ENCODE results near the gene CEBPB.

CEBPB gene

DNA sequence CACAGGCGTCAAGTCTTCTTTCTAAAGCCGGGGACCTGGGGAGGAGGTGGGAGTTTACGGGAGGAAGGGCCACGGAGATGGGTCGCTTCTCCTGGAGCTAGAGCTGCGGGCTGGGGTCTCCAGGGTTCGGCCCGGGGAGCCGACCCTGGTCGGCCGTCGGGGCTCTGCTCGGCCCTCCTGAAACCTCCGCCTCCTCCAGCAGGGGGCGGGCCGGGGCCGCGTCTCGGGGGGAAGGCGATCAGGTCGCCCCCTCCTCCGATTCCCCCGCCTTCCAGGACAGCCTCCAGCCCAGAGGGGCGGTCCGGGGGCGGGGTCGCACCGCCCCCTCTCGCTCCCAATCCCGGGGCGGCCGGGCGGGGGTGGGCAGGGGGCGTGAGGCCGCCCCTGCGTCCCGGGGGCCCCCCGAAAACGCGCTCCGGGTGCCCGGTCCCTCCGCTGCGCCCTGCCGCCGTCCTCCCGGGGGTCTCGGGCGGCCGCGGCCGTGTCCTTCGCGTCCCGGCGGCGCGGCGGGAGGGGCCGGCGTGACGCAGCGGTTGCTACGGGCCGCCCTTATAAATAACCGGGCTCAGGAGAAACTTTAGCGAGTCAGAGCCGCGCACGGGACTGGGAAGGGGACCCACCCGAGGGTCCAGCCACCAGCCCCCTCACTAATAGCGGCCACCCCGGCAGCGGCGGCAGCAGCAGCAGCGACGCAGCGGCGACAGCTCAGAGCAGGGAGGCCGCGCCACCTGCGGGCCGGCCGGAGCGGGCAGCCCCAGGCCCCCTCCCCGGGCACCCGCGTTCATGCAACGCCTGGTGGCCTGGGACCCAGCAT lies at the start of gene CEBPB:
TSS of gene CEBPB (plus strand) at position 580 of the 814 bp plus-strand sequence. CDS start at position 784, 204 bp downstream.
- peaks cover 17 to 23% of the 10 kb centered on the region in 2 donors for H3K36me3 ChIP-seq (ENCODE audit: control insufficient read depth in 1 of 2, insufficient read depth in 2 of 2, low read length in 2 of 2)
- H3K4me3 ChIP-seq (ENCODE audit: low read depth in 1 of 2, low read length in 2 of 2), result peak within 1 kb of the TSS; percentile 71 to 87
- H3K27ac ChIP-seq (ENCODE audit: low read length), result peak within 1 kb of the TSS; percentile 88
- peaks cover 8 to 18% of the 10 kb centered on the region in 2 donors for H3K4me1 ChIP-seq (ENCODE audit: control insufficient read depth in 1 of 2, insufficient read depth in 2 of 2, low read length in 2 of 2)
- H3K9me3 ChIP-seq (ENCODE audit: control insufficient read depth in 1 of 2, low read length in 2 of 2), result no peaks in the 10 kb centered on the region
- H3K27me3 ChIP-seq (ENCODE audit: low read depth, low read length), result no peaks in the 10 kb centered on the region

GRCh38 chr20:50141018-50141675 lies 49.5 kb upstream of the CEBPB start:
- Histone ChIP-seq H3K9me3 (ENCODE audit: control insufficient read depth in 1 of 2, low read length in 2 of 2) (no peaks in the 10 kb centered on the region), H3K27ac (ENCODE audit: low read length) (no peak overlapping the region), H3K4me1 (ENCODE audit: control insufficient read depth in 1 of 2, insufficient read depth in 2 of 2, low read length in 2 of 2) (peaks cover 8 to 14% of the 10 kb centered on the region in 2 donors), H3K36me3 (ENCODE audit: control insufficient read depth in 1 of 2, insufficient read depth in 2 of 2, low read length in 2 of 2) (peaks cover 21% of the 10 kb centered on the region in 2 donors), H3K4me3 (ENCODE audit: low read depth in 1 of 2, low read length in 2 of 2) (no peak overlapping the region), H3K27me3 (ENCODE audit: low read depth, low read length) (no peaks in the 10 kb centered on the region)

DNA sequence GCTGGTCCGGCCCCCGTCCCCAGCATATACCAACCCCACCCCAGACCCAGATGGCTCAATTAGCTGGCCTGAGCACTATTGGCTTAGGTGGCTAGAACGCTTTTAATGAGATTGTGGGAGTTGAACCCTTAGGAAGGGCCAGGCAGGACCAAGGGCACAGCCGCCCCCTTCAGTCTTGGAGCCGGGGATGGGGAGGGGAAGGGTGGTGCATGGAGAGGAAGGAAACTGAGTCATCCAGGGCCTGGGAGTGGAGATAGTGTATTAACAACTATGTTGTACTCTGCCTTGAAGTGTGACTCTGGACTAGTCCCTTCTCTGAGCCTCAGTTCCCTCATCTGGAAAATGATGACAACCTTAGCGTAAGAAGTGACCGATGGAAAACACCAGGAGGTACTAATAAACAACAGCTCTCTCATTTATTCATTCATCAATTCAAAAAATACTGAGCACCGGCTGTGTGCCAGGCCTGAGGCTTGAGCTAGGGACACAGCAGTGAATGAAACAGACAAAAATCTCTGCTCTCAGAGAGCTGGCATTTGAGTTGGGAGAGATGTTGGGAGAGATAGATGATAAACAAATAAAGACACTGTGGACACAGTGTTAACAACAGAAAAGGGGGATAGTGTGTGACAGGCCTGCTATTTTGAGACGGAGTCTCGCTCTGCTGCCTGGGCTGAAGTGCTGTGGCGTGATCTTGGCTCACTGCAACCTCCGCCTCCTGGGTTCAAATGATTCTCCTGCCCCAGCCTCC lies 48.6 kb upstream of the CEBPB start:
- Histone ChIP-seq H3K27ac (ENCODE audit: low read length) (no peak overlapping the region), H3K9me3 (ENCODE audit: control insufficient read depth in 1 of 2, low read length in 2 of 2) (no peaks in the 10 kb centered on the region), H3K4me1 (ENCODE audit: control insufficient read depth in 1 of 2, insufficient read depth in 2 of 2, low read length in 2 of 2) (peaks cover 11 to 16% of the 10 kb centered on the region in 2 donors), H3K27me3 (ENCODE audit: low read depth, low read length) (no peaks in the 10 kb centered on the region), H3K36me3 (ENCODE audit: control insufficient read depth in 1 of 2, insufficient read depth in 2 of 2, low read length in 2 of 2) (peaks cover 21% of the 10 kb centered on the region in 2 donors), H3K4me3 (ENCODE audit: low read depth in 1 of 2, low read length in 2 of 2) (no peak overlapping the region)

GRCh38 chr20:50142812-50143211 lies 47.8 kb upstream of the CEBPB start:
- Histone ChIP-seq H3K27ac (ENCODE audit: low read length) (no peak overlapping the region), H3K36me3 (ENCODE audit: control insufficient read depth in 1 of 2, insufficient read depth in 2 of 2, low read length in 2 of 2) (peaks cover 21% of the 10 kb centered on the region in 2 donors)

DNA sequence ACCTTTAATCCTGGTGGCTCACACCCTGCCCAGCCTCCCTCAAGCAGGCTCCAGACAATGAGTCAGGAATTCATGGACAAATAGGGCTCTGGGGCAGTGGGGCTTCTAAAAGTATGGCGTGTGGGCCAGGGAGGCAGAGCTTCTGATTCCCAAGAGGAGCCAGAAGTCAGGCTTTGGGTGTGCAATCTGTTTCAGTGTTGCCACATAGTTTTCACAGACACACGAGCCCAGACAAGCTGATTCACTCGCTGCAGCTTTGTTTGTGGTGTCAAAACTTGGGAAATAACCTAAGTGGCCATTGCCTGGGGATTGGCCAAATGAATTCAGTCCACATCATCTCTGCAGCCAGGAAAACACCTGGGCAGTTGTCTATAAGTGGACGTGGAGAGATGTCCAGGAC lies 46.3 kb upstream of the CEBPB start:
- Histone ChIP-seq H3K36me3 (ENCODE audit: control insufficient read depth in 1 of 2, insufficient read depth in 2 of 2, low read length in 2 of 2) (peaks cover 21 to 26% of the 10 kb centered on the region in 2 donors), H3K27ac (ENCODE audit: low read length) (no peak overlapping the region)

More at GRCh38 chr20:50142812-50143211, 47.8 kb upstream of the CEBPB start:
- peaks cover 16% of the 10 kb centered on the region in 2 donors for H3K4me1 ChIP-seq (ENCODE audit: control insufficient read depth in 1 of 2, insufficient read depth in 2 of 2, low read length in 2 of 2)
- H3K4me3 ChIP-seq (ENCODE audit: low read depth in 1 of 2, low read length in 2 of 2), result no peak overlapping the region
- H3K9me3 ChIP-seq (ENCODE audit: control insufficient read depth in 1 of 2, low read length in 2 of 2), result no peaks in the 10 kb centered on the region
- no peaks in the 10 kb centered on the region for H3K27me3 ChIP-seq (ENCODE audit: low read depth, low read length)

DNA sequence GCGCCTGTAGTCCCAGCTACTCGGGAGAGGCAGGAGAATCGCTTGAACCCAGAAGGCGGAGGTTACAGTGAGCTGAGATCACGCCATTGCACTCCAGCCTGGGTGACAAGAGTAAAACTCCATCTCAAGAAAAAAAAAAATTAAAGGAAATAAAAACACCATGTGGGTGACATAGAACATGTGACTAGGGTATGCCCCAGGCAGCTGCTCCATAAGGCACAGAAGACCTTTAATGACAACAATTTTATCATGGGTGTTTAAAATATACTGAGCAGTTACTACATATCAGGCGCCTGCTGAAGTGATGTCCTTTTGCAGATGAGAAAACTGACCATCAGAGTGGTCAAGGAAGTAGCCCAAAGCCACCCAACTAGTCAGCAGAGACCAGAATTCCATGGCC lies 45.1 kb upstream of the CEBPB start:
- H3K36me3 ChIP-seq (ENCODE audit: control insufficient read depth in 1 of 2, insufficient read depth in 2 of 2, low read length in 2 of 2), result peaks cover 18 to 26% of the 10 kb centered on the region in 2 donors
- no peaks in the 10 kb centered on the region for H3K9me3 ChIP-seq (ENCODE audit: control insufficient read depth in 1 of 2, low read length in 2 of 2)
- H3K27ac ChIP-seq (ENCODE audit: low read length), result no peak overlapping the region
- no peak overlapping the region for H3K4me3 ChIP-seq (ENCODE audit: low read depth in 1 of 2, low read length in 2 of 2)
- no peaks in the 10 kb centered on the region for H3K27me3 ChIP-seq (ENCODE audit: low read depth, low read length)
- peaks cover 8 to 22% of the 10 kb centered on the region in 2 donors for H3K4me1 ChIP-seq (ENCODE audit: control insufficient read depth in 1 of 2, insufficient read depth in 2 of 2, low read length in 2 of 2)

More for the DNA sequence above, 46.3 kb upstream of the CEBPB start:
- no peaks in the 10 kb centered on the region for H3K9me3 ChIP-seq (ENCODE audit: control insufficient read depth in 1 of 2, low read length in 2 of 2)
- peaks cover 8 to 12% of the 10 kb centered on the region in 2 donors for H3K4me1 ChIP-seq (ENCODE audit: control insufficient read depth in 1 of 2, insufficient read depth in 2 of 2, low read length in 2 of 2)
- H3K4me3 ChIP-seq (ENCODE audit: low read depth in 1 of 2, low read length in 2 of 2), result no peak overlapping the region
- H3K27me3 ChIP-seq (ENCODE audit: low read depth, low read length), result no peaks in the 10 kb centered on the region

DNA sequence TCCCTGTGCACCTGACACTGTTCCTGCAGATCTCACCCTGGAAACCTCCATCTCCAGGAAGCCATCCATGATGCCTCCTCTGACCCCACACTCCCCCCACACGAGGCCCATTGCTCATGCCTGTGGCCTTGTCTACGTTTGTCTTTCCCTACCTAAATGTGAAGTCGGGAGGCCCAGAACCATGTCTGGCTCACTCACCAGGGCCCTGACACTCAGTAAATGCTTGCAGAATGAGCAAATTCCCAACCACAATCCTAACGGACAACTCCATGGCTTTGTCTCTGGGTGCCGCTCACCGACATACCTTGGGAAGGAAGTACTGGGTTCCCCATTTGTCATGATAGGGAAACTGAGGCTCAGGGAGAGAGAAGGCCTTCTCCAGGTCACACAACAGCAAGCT lies 44.4 kb upstream of the CEBPB start:
- Histone ChIP-seq H3K4me1 (ENCODE audit: control insufficient read depth in 1 of 2, insufficient read depth in 2 of 2, low read length in 2 of 2) (peaks cover 8 to 28% of the 10 kb centered on the region in 2 donors), H3K27ac (ENCODE audit: low read length) (peak overlapping the region; percentile 58), H3K4me3 (ENCODE audit: low read depth in 1 of 2, low read length in 2 of 2) (no peak overlapping the region), H3K27me3 (ENCODE audit: low read depth, low read length) (no peaks in the 10 kb centered on the region), H3K36me3 (ENCODE audit: control insufficient read depth in 1 of 2, insufficient read depth in 2 of 2, low read length in 2 of 2) (peaks cover 17 to 26% of the 10 kb centered on the region in 2 donors), H3K9me3 (ENCODE audit: control insufficient read depth in 1 of 2, low read length in 2 of 2) (no peaks in the 10 kb centered on the region)

DNA sequence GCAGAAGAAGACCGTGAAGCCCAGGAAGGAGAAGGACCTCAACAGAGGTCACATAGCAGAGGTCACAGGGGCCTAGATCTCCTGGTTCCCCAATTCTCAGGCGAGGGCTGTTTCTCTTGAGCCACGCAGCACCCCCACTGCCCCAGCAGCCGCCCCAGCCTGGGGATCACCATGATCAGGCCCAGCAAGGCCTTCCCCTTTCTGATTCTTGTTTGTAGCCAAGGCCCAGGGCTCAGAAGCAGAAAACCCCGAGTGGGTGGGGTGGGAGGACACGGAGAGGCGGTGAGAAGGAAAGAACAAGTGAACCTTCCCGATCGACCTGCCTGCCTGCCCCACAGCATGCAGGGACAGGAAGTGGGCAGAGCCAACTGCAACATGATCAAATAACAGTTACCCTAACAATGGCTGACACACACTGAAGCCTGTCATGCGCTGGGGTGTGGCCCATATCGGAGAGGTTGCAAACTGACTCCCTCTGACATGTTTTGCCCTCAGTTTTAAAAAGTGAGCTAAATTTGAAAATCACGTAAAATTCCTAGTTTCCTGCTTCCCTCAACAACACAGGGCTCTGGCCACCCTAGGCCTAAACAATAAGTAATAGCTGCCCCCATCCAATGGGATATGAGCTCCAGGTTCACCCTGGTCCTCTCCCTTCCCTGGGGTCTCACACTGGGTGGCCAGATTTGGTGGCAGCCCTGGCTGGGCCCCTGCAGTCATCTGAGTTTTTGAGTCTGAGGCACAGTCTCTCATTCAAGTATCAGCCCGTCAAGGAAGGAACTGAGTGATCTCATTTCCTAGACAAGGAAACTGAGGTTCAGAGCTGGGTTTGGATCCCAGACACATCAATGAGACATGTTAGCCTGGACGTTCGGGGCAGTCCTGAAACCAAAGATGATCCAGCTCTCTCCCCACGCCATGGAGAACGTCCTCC lies 43.6 kb upstream of the CEBPB start:
- Histone ChIP-seq H3K27me3 (ENCODE audit: low read depth, low read length) (no peaks in the 10 kb centered on the region), H3K9me3 (ENCODE audit: control insufficient read depth in 1 of 2, low read length in 2 of 2) (no peaks in the 10 kb centered on the region), H3K4me1 (ENCODE audit: control insufficient read depth in 1 of 2, insufficient read depth in 2 of 2, low read length in 2 of 2) (peaks cover 8 to 36% of the 10 kb centered on the region in 2 donors), H3K27ac (ENCODE audit: low read length) (peak overlapping the region; percentile 58), H3K36me3 (ENCODE audit: control insufficient read depth in 1 of 2, insufficient read depth in 2 of 2, low read length in 2 of 2) (peaks cover 10 to 19% of the 10 kb centered on the region in 2 donors), H3K4me3 (ENCODE audit: low read depth in 1 of 2, low read length in 2 of 2) (no peak overlapping the region)

- Histone ChIP-seq H3K27ac (ENCODE audit: low read length) (no peak overlapping the region), H3K4me1 (ENCODE audit: control insufficient read depth in 1 of 2, insufficient read depth in 2 of 2, low read length in 2 of 2) (peaks cover 19 to 48% of the 10 kb centered on the region in 2 donors), H3K36me3 (ENCODE audit: control insufficient read depth in 1 of 2, insufficient read depth in 2 of 2, low read length in 2 of 2) (peaks cover 0 to 10% of the 10 kb centered on the region in 2 donors), H3K27me3 (ENCODE audit: low read depth, low read length) (no peaks in the 10 kb centered on the region), H3K9me3 (ENCODE audit: control insufficient read depth in 1 of 2, low read length in 2 of 2) (no peaks in the 10 kb centered on the region), H3K4me3 (ENCODE audit: low read depth in 1 of 2, low read length in 2 of 2) (no peak overlapping the region)
These were observed 41.0 kb upstream of the CEBPB start for GRCh38 chr20:50149481-50150254.

Measured in muscle layer of duodenum (tissue), 2 donors.